HG03439 (cell line): ENCODE results near the gene SRPK3.
"Not testable (repeated sequence)": the region's sequence is repeated elsewhere in the genome, so short reads cannot be mapped to it uniquely, and the experiment has no call there.

Source experiments
- ATAC-seq: cut with Tn5 transposase; IDR thresholded peaks from one replicate; pipeline ENCODE4 v1.9.1; 2021; ENCODE audit warnings: mild to moderate bottlenecking, moderate library complexity; ENCODE audit not compliant: unreplicated experiment

Gene SRPK3

GRCh38 chrX:153804100-153804595, 23.3 kb downstream of the SRPK3 start:
- no peak for ATAC-seq

GRCh38 chrX:153804621-153805020, 23.8 kb downstream of the SRPK3 start:
- ATAC-seq, result no peak

GRCh38 chrX:153805436-153805835, 24.6 kb downstream of the SRPK3 start:
- no peak for ATAC-seq

GRCh38 chrX:153806999-153807575, 26.2 kb downstream of the SRPK3 start:
- no peak for ATAC-seq

GRCh38 chrX:153807976-153808375, 27.1 kb downstream of the SRPK3 start:
- ATAC-seq, result no peak

GRCh38 chrX:153812220-153812619, 31.4 kb downstream of the SRPK3 start:
- no peak for ATAC-seq

GRCh38 chrX:153813161-153813560, 32.3 kb downstream of the SRPK3 start:
- ATAC-seq, result no peak

GRCh38 chrX:153814591-153815315, 33.9 kb downstream of the SRPK3 start:
- no peak for ATAC-seq

GRCh38 chrX:153816831-153817690, 36.2 kb downstream of the SRPK3 start:
- ATAC-seq, result no peak

GRCh38 chrX:153818064-153818463, 37.2 kb downstream of the SRPK3 start:
- not testable (repeated sequence) for ATAC-seq

GRCh38 chrX:153818571-153819383, 37.9 kb downstream of the SRPK3 start:
- no peak for ATAC-seq

GRCh38 chrX:153819384-153820040, 38.7 kb downstream of the SRPK3 start:
- ATAC-seq, result no peak

GRCh38 chrX:153820601-153821000, 39.8 kb downstream of the SRPK3 start:
- no peak for ATAC-seq

- no peak for ATAC-seq
Observed at GRCh38 chrX:153821066-153821465, 40.2 kb downstream of the SRPK3 start.

GRCh38 chrX:153824348-153824747, 43.5 kb downstream of the SRPK3 start:
- ATAC-seq, result no peak

- no peak for ATAC-seq
Observed at GRCh38 chrX:153825042-153825441, 44.2 kb downstream of the SRPK3 start.

GRCh38 chrX:153827016-153827415, 46.2 kb downstream of the SRPK3 start:
- ATAC-seq, result no peak

GRCh38 chrX:153827903-153828302, 47.1 kb downstream of the SRPK3 start:
- ATAC-seq, result no peak

- no peak for ATAC-seq
Observed at GRCh38 chrX:153828308-153828707, 47.5 kb downstream of the SRPK3 start.
